Astrocyte (in vitro differentiated cells and primary cell): ENCODE measurements around the gene PPP6R3. TPM values are rescaled to one million over a fixed set of nuclear protein-coding genes. Genes with fewer than 3 reads are reported as not detected.

Source experiments
- DNase-seq: peaks from one replicate; pipeline ENCODE4 v3.0.0-alpha.2; 2010; ENCODE audit warnings: low read depth
- FAIRE-seq: peaks from 2 replicates; lab custom pipeline; 2011; peaks lifted over from hg19 to GRCh38; lab: Jason Lieb, UNC
- H2AFZ ChIP-seq: 2 replicates; pipeline ENCODE4 v1.6.0; 2012; ENCODE audit warnings: low read depth, low read length, inconsistent platforms
- H3K27ac ChIP-seq: 2 replicates; pipeline ENCODE4 v1.5.1; 2011; ENCODE audit warnings: low read depth, low read length, inconsistent platforms
- H3K27me3 ChIP-seq: 2 replicates; pipeline ENCODE4 v1.6.0; 2011; ENCODE audit warnings: low read length, inconsistent platforms; ENCODE audit not compliant: insufficient read depth
- H3K36me3 ChIP-seq: 2 replicates; pipeline ENCODE4 v1.5.1; 2011; ENCODE audit warnings: low read length, inconsistent platforms; ENCODE audit not compliant: insufficient read depth
- H3K4me1 ChIP-seq: 2 replicates; pipeline ENCODE4 v1.5.1; 2011; ENCODE audit warnings: low read length, inconsistent platforms; ENCODE audit not compliant: insufficient read depth
- H3K4me2 ChIP-seq: 2 replicates; pipeline ENCODE4 v1.6.0; 2012; ENCODE audit warnings: low read length, inconsistent platforms
- H3K4me3 ChIP-seq: 2 replicates; pipeline ENCODE4 v1.5.1; 2011; ENCODE audit warnings: low read depth, mild to moderate bottlenecking, low read length, inconsistent platforms; ENCODE audit not compliant: insufficient read depth
- H3K79me2 ChIP-seq: 2 replicates; pipeline ENCODE4 v1.6.0; 2012; ENCODE audit warnings: mild to moderate bottlenecking, low read length, inconsistent platforms; ENCODE audit not compliant: insufficient read depth
- H3K9ac ChIP-seq: 2 replicates; pipeline ENCODE4 v1.6.0; 2012; ENCODE audit warnings: mild to moderate bottlenecking, low read length, inconsistent platforms
- H3K9me3 ChIP-seq: 2 replicates; pipeline ENCODE4 v1.5.1; 2012; ENCODE audit warnings: low read depth, mild to moderate bottlenecking, low read length, inconsistent platforms; ENCODE audit not compliant: insufficient read depth
- H4K20me1 ChIP-seq: 2 replicates; pipeline ENCODE4 v1.6.0; 2012; ENCODE audit warnings: low read length, inconsistent platforms; ENCODE audit not compliant: insufficient read depth
- H3K27ac Mint-ChIP-seq: one replicate; pipeline ENCODE4 v1.8.0; 2021; ENCODE audit warnings: mild to moderate bottlenecking, mixed read lengths; ENCODE audit not compliant: unreplicated experiment
- H3K27me3 Mint-ChIP-seq: one replicate; pipeline ENCODE4 v1.8.0; 2021; ENCODE audit warnings: low read depth, mixed read lengths; ENCODE audit not compliant: unreplicated experiment
- H3K36me3 Mint-ChIP-seq: one replicate; pipeline ENCODE4 v1.8.0; 2021; ENCODE audit warnings: low read depth, mixed read lengths; ENCODE audit not compliant: unreplicated experiment
- H3K4me1 Mint-ChIP-seq: one replicate; pipeline ENCODE4 v1.8.0; 2021; ENCODE audit warnings: low read depth, mixed read lengths; ENCODE audit not compliant: unreplicated experiment
- H3K4me3 Mint-ChIP-seq: one replicate; pipeline ENCODE4 v1.8.0; 2021; ENCODE audit warnings: mild to moderate bottlenecking, moderate library complexity, mixed read lengths; ENCODE audit not compliant: unreplicated experiment
- H3K9me3 Mint-ChIP-seq: one replicate; pipeline ENCODE4 v1.8.0; 2021; ENCODE audit warnings: mild to moderate bottlenecking, mixed read lengths; ENCODE audit not compliant: unreplicated experiment
- EZH2 ChIP-seq: IDR thresholded peaks from 2 replicates; pipeline ENCODE4 v1.6.1; 2012; ENCODE audit warnings: mild to moderate bottlenecking, low read length, inconsistent platforms; ENCODE audit not compliant: insufficient read depth
- total RNA-seq: library from RNA; stranded (reverse); gene quantifications from 2 replicates; pipeline ENCODE4 v1.2.1, GENCODE V29; 2021
- TF ChIP-seq, protein P1 (sequence below): IDR thresholded peaks from 2 replicates; pipeline ENCODE4 v1.5.1; 2011; ENCODE audit warnings: low read depth, mild to moderate bottlenecking, inconsistent platforms, low read length, moderate library complexity; ENCODE audit not compliant: insufficient read depth

The PPP6R3 gene
- total RNA-seq, 1 donor from 2014 or later: 97.8 TPM

DNA sequence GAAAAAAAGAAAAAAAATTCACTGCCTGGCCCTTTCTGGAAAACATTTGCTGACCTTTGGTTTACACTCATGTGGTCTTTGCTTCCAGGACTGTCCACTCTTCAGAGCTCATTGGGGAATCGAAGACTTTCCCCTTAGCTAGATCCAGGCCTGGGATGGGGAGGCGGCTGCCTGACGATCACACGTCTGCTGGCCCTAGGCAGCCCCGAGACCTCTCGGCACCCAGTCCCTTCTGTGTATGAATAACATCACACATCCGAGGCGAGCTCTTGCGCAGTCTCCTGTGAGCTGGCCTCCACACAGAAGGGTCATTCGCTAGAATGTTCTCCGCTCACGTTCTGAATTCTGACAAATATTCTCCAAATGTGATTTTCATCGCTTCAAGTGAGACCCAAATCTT lies 198.1 kb downstream of the PPP6R3 start:
- no peak overlapping the region for H3K9ac ChIP-seq
- H3K36me3 ChIP-seq: no peaks in the 10 kb centered on the region
- no peak for FAIRE-seq
- no peak overlapping the region for H3K4me3 Mint-ChIP-seq
- H2AFZ ChIP-seq: no peak overlapping the region
- TF ChIP-seq, protein P1, sequence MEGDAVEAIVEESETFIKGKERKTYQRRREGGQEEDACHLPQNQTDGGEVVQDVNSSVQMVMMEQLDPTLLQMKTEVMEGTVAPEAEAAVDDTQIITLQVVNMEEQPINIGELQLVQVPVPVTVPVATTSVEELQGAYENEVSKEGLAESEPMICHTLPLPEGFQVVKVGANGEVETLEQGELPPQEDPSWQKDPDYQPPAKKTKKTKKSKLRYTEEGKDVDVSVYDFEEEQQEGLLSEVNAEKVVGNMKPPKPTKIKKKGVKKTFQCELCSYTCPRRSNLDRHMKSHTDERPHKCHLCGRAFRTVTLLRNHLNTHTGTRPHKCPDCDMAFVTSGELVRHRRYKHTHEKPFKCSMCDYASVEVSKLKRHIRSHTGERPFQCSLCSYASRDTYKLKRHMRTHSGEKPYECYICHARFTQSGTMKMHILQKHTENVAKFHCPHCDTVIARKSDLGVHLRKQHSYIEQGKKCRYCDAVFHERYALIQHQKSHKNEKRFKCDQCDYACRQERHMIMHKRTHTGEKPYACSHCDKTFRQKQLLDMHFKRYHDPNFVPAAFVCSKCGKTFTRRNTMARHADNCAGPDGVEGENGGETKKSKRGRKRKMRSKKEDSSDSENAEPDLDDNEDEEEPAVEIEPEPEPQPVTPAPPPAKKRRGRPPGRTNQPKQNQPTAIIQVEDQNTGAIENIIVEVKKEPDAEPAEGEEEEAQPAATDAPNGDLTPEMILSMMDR: no peak
- TF ChIP-seq EZH2: no peak
- peaks cover 23% of the 10 kb centered on the region for H3K9me3 ChIP-seq
- peak overlapping the region; percentile 74 for H3K4me2 ChIP-seq
- H3K4me1 Mint-ChIP-seq: peaks cover 1% of the 10 kb centered on the region
- H3K79me2 ChIP-seq: no peaks in the 10 kb centered on the region
- peaks cover 26% of the 10 kb centered on the region for H3K9me3 Mint-ChIP-seq
- no peaks in the 10 kb centered on the region for H3K36me3 Mint-ChIP-seq
- peaks cover 59% of the 10 kb centered on the region for H3K27me3 ChIP-seq
- H3K27me3 Mint-ChIP-seq: peaks cover 45% of the 10 kb centered on the region
- no peak overlapping the region for H3K27ac Mint-ChIP-seq
- H3K27ac ChIP-seq: no peak overlapping the region
- no peak overlapping the region for H3K4me3 ChIP-seq
- H4K20me1 ChIP-seq: peaks cover 13% of the 10 kb centered on the region
- peaks cover 14% of the 10 kb centered on the region for H3K4me1 ChIP-seq
- peak; percentile 16 for DNase-seq

DNA sequence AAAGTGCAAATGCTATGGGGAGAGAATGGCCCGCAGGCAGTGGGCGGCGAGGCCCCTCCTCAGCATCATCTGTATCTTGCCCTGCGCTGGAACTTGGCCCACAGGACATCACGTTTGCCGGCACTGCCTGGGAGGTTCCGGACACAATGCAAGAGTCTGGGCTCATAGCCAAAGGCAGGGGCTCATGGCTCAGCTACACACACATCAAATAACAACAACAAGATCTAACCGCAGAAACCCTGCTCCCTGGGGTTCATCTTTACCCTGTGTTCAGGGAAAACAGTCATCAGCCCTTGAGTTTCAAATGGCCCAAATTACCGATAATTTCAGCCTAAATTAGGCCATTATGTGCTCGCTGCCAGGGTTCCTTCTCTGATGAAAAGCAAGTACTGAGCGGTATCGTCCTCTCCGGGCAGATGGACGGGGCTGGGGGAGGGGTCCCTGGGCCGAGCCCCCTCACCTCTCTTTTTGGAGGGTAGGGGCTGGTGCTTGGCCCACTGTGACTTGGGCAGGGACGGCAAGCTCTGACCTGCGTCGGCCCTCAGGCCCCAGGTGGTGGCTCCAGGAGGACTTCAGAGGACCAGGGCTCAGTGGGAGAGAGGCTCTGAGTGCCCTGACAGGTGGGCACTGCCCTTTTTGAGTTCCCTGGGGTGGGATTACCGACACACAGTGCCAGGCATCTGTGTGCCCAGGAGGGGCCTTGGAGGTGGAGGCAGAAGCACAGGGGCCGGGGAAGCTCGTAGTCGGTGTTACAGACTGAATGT lies 198.8 kb downstream of the PPP6R3 start:
- no peak overlapping the region for H3K27ac ChIP-seq
- FAIRE-seq (peak; percentile 34), DNase-seq (peak; percentile 94)
- H3K79me2 ChIP-seq: no peaks in the 10 kb centered on the region
- peaks cover 14% of the 10 kb centered on the region for H3K4me1 ChIP-seq
- Mint-ChIP-seq H3K4me1 (peaks cover 1% of the 10 kb centered on the region), H3K36me3 (no peaks in the 10 kb centered on the region), H3K27me3 (peaks cover 47% of the 10 kb centered on the region), H3K27ac (no peak overlapping the region), H3K9me3 (peaks cover 26% of the 10 kb centered on the region), H3K4me3 (no peak overlapping the region)
- H3K27me3 ChIP-seq: peaks cover 58% of the 10 kb centered on the region
- H2AFZ ChIP-seq: no peak overlapping the region
- no peaks in the 10 kb centered on the region for H3K36me3 ChIP-seq
- TF ChIP-seq, protein P1: no peak
- no peak for TF ChIP-seq EZH2
- no peak overlapping the region for H3K4me3 ChIP-seq
- peaks cover 13% of the 10 kb centered on the region for H4K20me1 ChIP-seq
- H3K4me2 ChIP-seq: peak overlapping the region; percentile 74
- H3K9ac ChIP-seq: no peak overlapping the region
- peaks cover 23% of the 10 kb centered on the region for H3K9me3 ChIP-seq
